Trophoblast cell (in vitro differentiated cells and primary cell): ENCODE data around the gene RTCA.
"Not testable (repeated sequence)": the region's sequence is repeated elsewhere in the genome, so short reads cannot be mapped to it uniquely, and the experiment has no call there.

ENCODE experiments used
- DNase-seq, 2 donors: peaks; one replicate each; pipeline ENCODE4 v3.0.0-alpha.2; 2016
- H2AFZ ChIP-seq: 2 replicates; pipeline ENCODE4 v1.6.1; 2013; ENCODE audit warnings: low read length, moderate library complexity, mild to moderate bottlenecking; ENCODE audit not compliant: insufficient read depth, poor library complexity
- H2AK5ac ChIP-seq: 2 replicates; pipeline ENCODE4 v1.6.1; 2013; ENCODE audit warnings: mild to moderate bottlenecking, low read length
- H2BK120ac ChIP-seq: 2 replicates; pipeline ENCODE4 v1.6.1; 2013; ENCODE audit warnings: low read length, mild to moderate bottlenecking, moderate library complexity; ENCODE audit not compliant: insufficient read depth, poor library complexity
- H2BK12ac ChIP-seq: 2 replicates; pipeline ENCODE4 v1.6.1; 2013; ENCODE audit warnings: mild to moderate bottlenecking, low read length, moderate library complexity
- H2BK5ac ChIP-seq: 2 replicates; pipeline ENCODE4 v1.6.1; 2013; ENCODE audit warnings: low read length, low read depth, moderate library complexity, mild to moderate bottlenecking; ENCODE audit not compliant: poor library complexity
- H3K14ac ChIP-seq: 2 replicates; pipeline ENCODE4 v1.6.1; 2013; ENCODE audit warnings: mild to moderate bottlenecking, low read length
- H3K18ac ChIP-seq: 2 replicates; pipeline ENCODE4 v1.6.1; 2013; ENCODE audit warnings: mild to moderate bottlenecking, low read length
- H3K23ac ChIP-seq: 2 replicates; pipeline ENCODE4 v1.6.1; 2013; ENCODE audit warnings: low read length
- H3K27ac ChIP-seq: 2 replicates; pipeline ENCODE4 v1.5.1; 2013; ENCODE audit warnings: low read depth, mild to moderate bottlenecking, inconsistent platforms, low read length, moderate library complexity
- H3K27me3 ChIP-seq: 2 replicates; pipeline ENCODE4 v1.6.1; 2013; ENCODE audit warnings: inconsistent platforms, mild to moderate bottlenecking, low read length, moderate library complexity; ENCODE audit not compliant: insufficient read depth
- H3K36me3 ChIP-seq, 2 experiments: 1 replicate in 1 of 2; 2 replicates in 1 of 2; pipeline ENCODE4 v1.6.1; 2013; ENCODE audit warnings: low read length in 2 of 2, mild to moderate bottlenecking in 2 of 2, moderate library complexity in 1 of 2; ENCODE audit not compliant: insufficient read depth in 2 of 2, control insufficient read depth in 1 of 2
- H3K4ac ChIP-seq: 2 replicates; pipeline ENCODE4 v1.6.1; 2013; ENCODE audit warnings: low read depth, mild to moderate bottlenecking, low read length, moderate library complexity
- H3K4me1 ChIP-seq, 2 experiments: 1 replicate in 1 of 2; 2 replicates in 1 of 2; pipeline ENCODE4 v1.6.1; 2013; ENCODE audit warnings: low read length in 2 of 2, mild to moderate bottlenecking in 2 of 2, moderate library complexity in 1 of 2; ENCODE audit not compliant: insufficient read depth in 2 of 2, control insufficient read depth in 1 of 2
- H3K4me2 ChIP-seq: 2 replicates; pipeline ENCODE4 v1.6.1; 2013; ENCODE audit warnings: inconsistent platforms, mild to moderate bottlenecking, low read length, moderate library complexity
- H3K4me3 ChIP-seq: 2 replicates; pipeline ENCODE4 v1.5.1; 2013; ENCODE audit warnings: mild to moderate bottlenecking, low read depth, low read length, inconsistent platforms
- H3K79me1 ChIP-seq: one replicate; pipeline ENCODE4 v1.6.1; 2013; ENCODE audit warnings: low read length
- H3K79me2 ChIP-seq: 2 replicates; pipeline ENCODE4 v1.6.1; 2013; ENCODE audit warnings: low read length, mild to moderate bottlenecking; ENCODE audit not compliant: control insufficient read depth, insufficient read depth, poor library complexity
- H3K9ac ChIP-seq: 2 replicates; pipeline ENCODE4 v1.6.1; 2013; ENCODE audit warnings: mild to moderate bottlenecking, low read length
- H3K9me3 ChIP-seq: 2 replicates; pipeline ENCODE4 v1.6.1; 2013; ENCODE audit warnings: low read depth, mild to moderate bottlenecking, control low read depth, inconsistent platforms, low read length; ENCODE audit not compliant: insufficient read depth
- H4K12ac ChIP-seq: 2 replicates; pipeline ENCODE4 v1.6.1; 2013; ENCODE audit warnings: low read depth, mild to moderate bottlenecking, low read length, moderate library complexity
- H4K8ac ChIP-seq: 2 replicates; pipeline ENCODE4 v1.6.1; 2013; ENCODE audit warnings: low read depth, mild to moderate bottlenecking, low read length, moderate library complexity
- H4K91ac ChIP-seq: one replicate; pipeline ENCODE4 v1.6.1; 2013; ENCODE audit warnings: low read depth, mild to moderate bottlenecking, low read length, moderate library complexity
- WGBS: extraction: QIAGEN DNeasy Blood & Tissue Kit; methylation state at CpG from one replicate; pipeline ENCODE4 v1.1.7; 2013; ENCODE audit warnings: missing lambda C conversion rate; ENCODE audit not compliant: insufficient read length, insufficient coverage; ENCODE audit errors: extremely low coverage; 5-methylcytosine and 5-hydroxymethylcytosine counted together

RTCA gene

GRCh38 chr1:100264081-100264480 is 1.9 kb upstream of the RTCA start:
- H4K91ac ChIP-seq, H3K4me1 ChIP-seq, H4K12ac ChIP-seq, H3K36me3 ChIP-seq, DNase-seq, H3K14ac ChIP-seq, H2BK12ac ChIP-seq, H3K4me2 ChIP-seq, H3K4me3 ChIP-seq, H3K9ac ChIP-seq, H2BK5ac ChIP-seq, H2BK120ac ChIP-seq, H3K9me3 ChIP-seq, H3K79me2 ChIP-seq, H3K27ac ChIP-seq, H3K23ac ChIP-seq, H3K18ac ChIP-seq, H2AK5ac ChIP-seq, H3K27me3 ChIP-seq, H4K8ac ChIP-seq, H3K4ac ChIP-seq, H2AFZ ChIP-seq, H3K79me1 ChIP-seq: not testable (repeated sequence)
- WGBS, result no CpG with 5 or more reads among the region's 5 CpGs

- peak overlapping the region; percentile 99 for H3K4me2 ChIP-seq
- no peak overlapping the region for H3K18ac ChIP-seq
- peak overlapping the region; percentile 72 for H4K8ac ChIP-seq
- H3K9me3 ChIP-seq, result no peaks in the 10 kb centered on the region
- H3K36me3 ChIP-seq, result peaks cover 8 to 14% of the 10 kb centered on the region in 2 experiments
- H3K4ac ChIP-seq, result no peak overlapping the region
- H3K9ac ChIP-seq, result peak overlapping the region; percentile 84
- no peak overlapping the region for H2BK120ac ChIP-seq
- peak overlapping the region; percentile 88 for H3K4me3 ChIP-seq
- peak in 1 of 2 donors; percentile 47 for DNase-seq
- H4K12ac ChIP-seq, result no peak overlapping the region
- no peak overlapping the region for H3K14ac ChIP-seq
- H3K23ac ChIP-seq, result peak overlapping the region; percentile 54
- no CpG with 5 or more reads among the region's 12 CpGs for WGBS
- H4K91ac ChIP-seq, result no peak overlapping the region
- no peaks in the 10 kb centered on the region for H3K27me3 ChIP-seq
- no peak overlapping the region for H2AK5ac ChIP-seq
- peaks cover 5% of the 10 kb centered on the region for H3K79me1 ChIP-seq
- H2AFZ ChIP-seq, result peak overlapping the region; percentile 76
- peaks cover 5% of the 10 kb centered on the region for H3K79me2 ChIP-seq
- H3K4me1 ChIP-seq, result peaks cover 0 to 2% of the 10 kb centered on the region in 2 experiments
- H2BK12ac ChIP-seq, result no peak overlapping the region
- no peak overlapping the region for H3K27ac ChIP-seq
- no peak overlapping the region for H2BK5ac ChIP-seq
These were observed 470 bp upstream of the RTCA start for GRCh38 chr1:100265562-100265930.

DNA sequence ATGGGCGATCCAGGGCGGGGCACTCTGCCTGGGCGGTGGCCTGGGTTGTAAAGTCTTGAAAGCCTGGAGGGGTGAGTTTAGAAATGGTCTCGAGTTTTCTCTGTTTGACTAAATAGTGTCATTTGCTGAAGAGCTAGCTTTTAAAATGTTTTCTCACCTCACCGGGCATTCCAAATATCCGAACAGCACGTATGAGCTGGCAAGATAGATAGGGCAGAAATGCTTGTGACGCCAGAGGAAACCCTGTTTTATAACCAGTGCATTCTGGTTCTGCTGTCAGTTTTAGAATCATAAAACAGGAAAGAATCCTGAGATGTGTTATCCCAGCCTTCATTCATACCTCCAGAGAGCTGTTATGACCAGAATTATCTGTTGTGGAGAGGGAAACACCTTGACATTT is 725 bp downstream of the RTCA start:
- H3K36me3 ChIP-seq, result peaks cover 14 to 21% of the 10 kb centered on the region in 2 experiments
- peak overlapping the region; percentile 95 for H4K91ac ChIP-seq
- peak overlapping the region; percentile 95 for H2AFZ ChIP-seq
- H3K27me3 ChIP-seq, result no peaks in the 10 kb centered on the region
- no peak overlapping the region for H2BK12ac ChIP-seq
- peak in 1 of 2 donors; percentile 27 for DNase-seq
- H3K9me3 ChIP-seq, result no peaks in the 10 kb centered on the region
- H3K4me2 ChIP-seq, result peak overlapping the region; percentile 95
- no peak overlapping the region for H2BK120ac ChIP-seq
- H3K23ac ChIP-seq, result no peak overlapping the region
- peak overlapping the region; percentile 73 for H3K27ac ChIP-seq
- H2BK5ac ChIP-seq, result peak overlapping the region; percentile 89
- no CpG with 5 or more reads among the region's 8 CpGs for WGBS
- peak overlapping the region; percentile 90 for H3K18ac ChIP-seq
- H3K4me1 ChIP-seq, result peaks cover 0 to 2% of the 10 kb centered on the region in 2 experiments
- peaks cover 5% of the 10 kb centered on the region for H3K79me2 ChIP-seq
- peak overlapping the region; percentile 91 for H3K14ac ChIP-seq
- peaks cover 5% of the 10 kb centered on the region for H3K79me1 ChIP-seq
- peak overlapping the region; percentile 95 for H4K12ac ChIP-seq
- peak overlapping the region; percentile 90 for H3K9ac ChIP-seq
- H3K4ac ChIP-seq, result peak overlapping the region; percentile 90
- peak overlapping the region; percentile 88 for H3K4me3 ChIP-seq
- H4K8ac ChIP-seq, result peak overlapping the region; percentile 95
- peak overlapping the region; percentile 94 for H2AK5ac ChIP-seq

DNA sequence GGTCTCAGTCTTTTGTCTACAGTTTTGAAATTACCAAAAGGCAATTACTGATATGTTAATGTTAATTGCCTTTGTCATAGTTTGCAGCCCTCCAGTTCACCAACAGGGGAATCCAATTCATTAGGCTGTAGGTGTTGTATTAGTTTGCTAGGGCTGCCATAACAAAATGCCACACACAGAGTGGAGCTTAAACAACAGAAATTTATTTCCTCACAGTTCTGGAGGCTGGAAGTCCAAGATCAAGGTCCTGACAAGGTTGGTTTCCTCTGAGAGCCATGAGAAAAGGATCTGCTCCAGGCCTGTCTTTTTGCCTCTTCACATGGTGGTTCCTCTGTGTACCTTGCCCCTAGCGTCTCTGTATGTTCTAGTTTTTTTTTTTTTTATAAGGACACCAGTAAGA is 1.3 kb downstream of the RTCA start:
- Histone ChIP-seq H3K79me1 (peaks cover 5% of the 10 kb centered on the region), H3K4ac (no peak overlapping the region), H3K14ac (no peak overlapping the region), H2BK5ac (no peak overlapping the region), H2AK5ac (no peak overlapping the region), H3K4me1 (peaks cover 0 to 2% of the 10 kb centered on the region in 2 experiments), H3K27me3 (no peaks in the 10 kb centered on the region), H3K4me2 (peak overlapping the region; percentile 95), H4K91ac (no peak overlapping the region), H2AFZ (no peak overlapping the region), H3K23ac (no peak overlapping the region), H3K9me3 (no peaks in the 10 kb centered on the region), H4K8ac (no peak overlapping the region), H4K12ac (no peak overlapping the region), H2BK120ac (no peak overlapping the region), H3K27ac (no peak overlapping the region), H3K36me3 (peaks cover 14 to 21% of the 10 kb centered on the region in 2 experiments), H3K79me2 (peaks cover 5% of the 10 kb centered on the region), H3K9ac (no peak overlapping the region), H3K4me3 (no peak overlapping the region), H2BK12ac (no peak overlapping the region), H3K18ac (no peak overlapping the region)
- no peak for DNase-seq
- WGBS, result no CpG with 5 or more reads among the region's 1 CpG
